ENCODE data around the gene WSCD1.

WSCD1 gene

GRCh38 chr17:6104956-6105648 is 34.9 kb downstream of the WSCD1 start:
- DNase-seq (ENCODE audit: low read depth in 1 of 2, low spot score in 1 of 2), result no peak

GRCh38 chr17:6105649-6106007 is 35.4 kb downstream of the WSCD1 start:
- no peak for DNase-seq (ENCODE audit: low read depth in 1 of 2, low spot score in 1 of 2)

GRCh38 chr17:6106212-6106611 is 36.0 kb downstream of the WSCD1 start:
- no peak for DNase-seq (ENCODE audit: low read depth in 1 of 2, low spot score in 1 of 2)

- no peak for DNase-seq (ENCODE audit: low read depth in 1 of 2, low spot score in 1 of 2)
These were observed 37.6 kb downstream of the WSCD1 start for GRCh38 chr17:6107791-6108190.

GRCh38 chr17:6108382-6108781 is 38.2 kb downstream of the WSCD1 start:
- no peak for DNase-seq (ENCODE audit: low read depth in 1 of 2, low spot score in 1 of 2)

GRCh38 chr17:6108987-6109386 is 38.8 kb downstream of the WSCD1 start:
- DNase-seq (ENCODE audit: low read depth in 1 of 2, low spot score in 1 of 2), result no peak

GRCh38 chr17:6109536-6109935 is 39.4 kb downstream of the WSCD1 start:
- no peak for DNase-seq (ENCODE audit: low read depth in 1 of 2, low spot score in 1 of 2)

- no peak for DNase-seq (ENCODE audit: low read depth in 1 of 2, low spot score in 1 of 2)
These were observed 39.9 kb downstream of the WSCD1 start for GRCh38 chr17:6110088-6110487.

GRCh38 chr17:6110592-6110991 is 40.4 kb downstream of the WSCD1 start:
- no peak for DNase-seq (ENCODE audit: low read depth in 1 of 2, low spot score in 1 of 2)

- no peak for DNase-seq (ENCODE audit: low read depth in 1 of 2, low spot score in 1 of 2)
These were observed 50.2 kb downstream of the WSCD1 start for GRCh38 chr17:6120351-6120750.

- no peak for DNase-seq (ENCODE audit: low read depth in 1 of 2, low spot score in 1 of 2)
These were observed 54.7 kb downstream of the WSCD1 start for GRCh38 chr17:6124856-6125255.

GRCh38 chr17:6126768-6127167 is 56.6 kb downstream of the WSCD1 start:
- no peak for DNase-seq (ENCODE audit: low read depth in 1 of 2, low spot score in 1 of 2)

- DNase-seq (ENCODE audit: low read depth in 1 of 2, low spot score in 1 of 2), result no peak
These were observed 64.5 kb downstream of the WSCD1 start for GRCh38 chr17:6134721-6135120.

- no peak for DNase-seq (ENCODE audit: low read depth in 1 of 2, low spot score in 1 of 2)
These were observed 65.1 kb downstream of the WSCD1 start for GRCh38 chr17:6135236-6135635.

- no peak for DNase-seq (ENCODE audit: low read depth in 1 of 2, low spot score in 1 of 2)
These were observed 65.8 kb downstream of the WSCD1 start for GRCh38 chr17:6135996-6136395.

GRCh38 chr17:6137716-6138502 is 67.7 kb downstream of the WSCD1 start:
- no peak for DNase-seq (ENCODE audit: low read depth in 1 of 2, low spot score in 1 of 2)

GRCh38 chr17:6138761-6139446 is 68.7 kb downstream of the WSCD1 start:
- no peak for DNase-seq (ENCODE audit: low read depth in 1 of 2, low spot score in 1 of 2)

- DNase-seq (ENCODE audit: low read depth in 1 of 2, low spot score in 1 of 2), result no peak
These were observed 69.3 kb downstream of the WSCD1 start for GRCh38 chr17:6139447-6139832.

- DNase-seq (ENCODE audit: low read depth in 1 of 2, low spot score in 1 of 2), result no peak
These were observed 70.0 kb downstream of the WSCD1 start for GRCh38 chr17:6140188-6140587.

- DNase-seq (ENCODE audit: low read depth in 1 of 2, low spot score in 1 of 2), result no peak
These were observed 70.7 kb downstream of the WSCD1 start for GRCh38 chr17:6140728-6141330.

- no peak for DNase-seq (ENCODE audit: low read depth in 1 of 2, low spot score in 1 of 2)
These were observed 72.5 kb downstream of the WSCD1 start for GRCh38 chr17:6142701-6143100.

- no peak for DNase-seq (ENCODE audit: low read depth in 1 of 2, low spot score in 1 of 2)
These were observed 75.8 kb downstream of the WSCD1 start for GRCh38 chr17:6145946-6146345.
